Measurements from ENCODE around the gene ZNF845.
"Not testable (repeated sequence)": the region's sequence is repeated elsewhere in the genome, so short reads cannot be mapped to it uniquely, and the experiment has no call there.

ZNF845 gene

DNA sequence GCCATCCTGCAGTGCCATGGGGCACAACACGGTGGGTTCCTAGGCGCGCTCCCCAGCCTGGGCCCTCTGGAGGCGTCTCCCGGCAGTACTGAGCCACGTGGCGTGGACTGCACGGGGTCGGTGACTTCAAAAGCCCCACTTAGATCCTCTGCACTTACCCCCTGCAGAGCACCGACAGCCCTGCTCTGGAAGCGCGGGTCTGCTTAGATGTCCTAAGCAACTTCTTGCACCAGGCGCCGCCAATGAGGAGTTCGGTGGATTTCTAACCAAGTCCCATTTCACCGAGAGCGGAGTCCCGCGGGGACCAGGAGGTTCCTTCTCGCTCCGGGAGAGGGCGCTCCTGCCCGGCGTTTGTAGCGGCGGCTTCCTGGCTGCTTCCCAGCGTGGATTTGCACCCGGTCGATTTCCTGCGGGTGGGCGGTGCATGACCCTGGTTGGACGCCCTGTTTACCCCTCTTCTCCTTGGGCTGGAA, 25.2 kb upstream of the ZNF845 start:
- H3K4me3 ChIP-seq (replicated peaks; ENCODE audit: low read depth, low read length): no peak overlapping the region

DNA sequence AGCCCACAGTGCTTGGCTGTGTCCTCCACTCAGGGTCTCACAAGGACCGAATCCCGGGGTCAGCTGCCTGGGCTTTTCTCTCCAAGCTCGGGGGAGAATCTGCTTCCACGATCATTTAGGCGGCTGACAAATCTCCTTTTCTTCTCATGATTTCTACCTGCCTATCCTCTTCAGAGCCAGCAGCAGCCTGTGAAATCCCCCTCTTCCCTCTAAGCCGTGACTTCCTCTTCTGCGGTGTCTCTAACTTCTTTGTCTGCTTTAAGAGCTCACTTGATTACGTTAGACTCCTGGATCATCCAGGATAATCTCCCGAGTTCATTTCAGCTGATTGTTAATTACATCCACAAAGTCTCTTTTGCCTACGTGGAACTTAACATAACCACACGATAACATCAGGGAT, 22.5 kb upstream of the ZNF845 start:
- H3K36me3 ChIP-seq (ENCODE audit: control insufficient read depth, insufficient read depth, low read length): no peaks in the 10 kb centered on the region
- no peak for DNase-seq (ENCODE audit: extremely low read depth, insufficient read length)
- no peaks in the 10 kb centered on the region for H3K27me3 ChIP-seq (replicated peaks; ENCODE audit: control insufficient read depth, insufficient read depth, low read length)
- TF ChIP-seq, protein P1, sequence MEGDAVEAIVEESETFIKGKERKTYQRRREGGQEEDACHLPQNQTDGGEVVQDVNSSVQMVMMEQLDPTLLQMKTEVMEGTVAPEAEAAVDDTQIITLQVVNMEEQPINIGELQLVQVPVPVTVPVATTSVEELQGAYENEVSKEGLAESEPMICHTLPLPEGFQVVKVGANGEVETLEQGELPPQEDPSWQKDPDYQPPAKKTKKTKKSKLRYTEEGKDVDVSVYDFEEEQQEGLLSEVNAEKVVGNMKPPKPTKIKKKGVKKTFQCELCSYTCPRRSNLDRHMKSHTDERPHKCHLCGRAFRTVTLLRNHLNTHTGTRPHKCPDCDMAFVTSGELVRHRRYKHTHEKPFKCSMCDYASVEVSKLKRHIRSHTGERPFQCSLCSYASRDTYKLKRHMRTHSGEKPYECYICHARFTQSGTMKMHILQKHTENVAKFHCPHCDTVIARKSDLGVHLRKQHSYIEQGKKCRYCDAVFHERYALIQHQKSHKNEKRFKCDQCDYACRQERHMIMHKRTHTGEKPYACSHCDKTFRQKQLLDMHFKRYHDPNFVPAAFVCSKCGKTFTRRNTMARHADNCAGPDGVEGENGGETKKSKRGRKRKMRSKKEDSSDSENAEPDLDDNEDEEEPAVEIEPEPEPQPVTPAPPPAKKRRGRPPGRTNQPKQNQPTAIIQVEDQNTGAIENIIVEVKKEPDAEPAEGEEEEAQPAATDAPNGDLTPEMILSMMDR (IDR thresholded peaks at IDR 0.05; ENCODE audit: insufficient read depth, low read length, poor library complexity, severe bottlenecking): no peak
- H3K4me3 ChIP-seq (replicated peaks; ENCODE audit: low read depth, low read length): no peak overlapping the region

More for the DNA sequence above, 25.2 kb upstream of the ZNF845 start:
- Histone ChIP-seq H3K27me3 (replicated peaks; ENCODE audit: control insufficient read depth, insufficient read depth, low read length) (no peaks in the 10 kb centered on the region), H3K36me3 (ENCODE audit: control insufficient read depth, insufficient read depth, low read length) (no peaks in the 10 kb centered on the region)
- TF ChIP-seq, protein P1 (IDR thresholded peaks at IDR 0.05; ENCODE audit: insufficient read depth, low read length, poor library complexity, severe bottlenecking): no peak
- no peak for DNase-seq (ENCODE audit: extremely low read depth, insufficient read length)

DNA sequence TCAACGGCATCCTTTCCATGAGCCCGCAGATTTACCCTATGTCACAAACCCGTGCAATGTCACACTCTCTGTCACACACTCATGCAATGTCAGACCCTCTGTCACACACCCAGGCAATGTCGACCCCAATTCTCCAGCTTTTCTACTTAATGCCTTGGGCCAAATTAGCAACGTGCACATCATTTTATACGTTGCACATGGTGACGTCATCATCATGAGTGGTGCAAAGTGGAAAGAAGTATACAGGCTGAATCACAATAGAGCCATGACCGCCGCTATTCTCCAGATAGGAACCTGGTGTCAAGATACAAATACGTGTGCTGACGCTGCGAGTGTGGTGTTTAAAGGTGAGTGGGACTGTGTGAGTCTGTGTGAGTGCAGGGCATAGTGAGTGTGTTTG, 21.7 kb upstream of the ZNF845 start:
- DNase-seq (ENCODE audit: extremely low read depth, insufficient read length): no peak
- TF ChIP-seq, protein P1 (IDR thresholded peaks at IDR 0.05; ENCODE audit: insufficient read depth, low read length, poor library complexity, severe bottlenecking): no peak
- Histone ChIP-seq H3K4me3 (replicated peaks; ENCODE audit: low read depth, low read length) (no peak overlapping the region), H3K36me3 (ENCODE audit: control insufficient read depth, insufficient read depth, low read length) (no peaks in the 10 kb centered on the region), H3K27me3 (replicated peaks; ENCODE audit: control insufficient read depth, insufficient read depth, low read length) (no peaks in the 10 kb centered on the region)

DNA sequence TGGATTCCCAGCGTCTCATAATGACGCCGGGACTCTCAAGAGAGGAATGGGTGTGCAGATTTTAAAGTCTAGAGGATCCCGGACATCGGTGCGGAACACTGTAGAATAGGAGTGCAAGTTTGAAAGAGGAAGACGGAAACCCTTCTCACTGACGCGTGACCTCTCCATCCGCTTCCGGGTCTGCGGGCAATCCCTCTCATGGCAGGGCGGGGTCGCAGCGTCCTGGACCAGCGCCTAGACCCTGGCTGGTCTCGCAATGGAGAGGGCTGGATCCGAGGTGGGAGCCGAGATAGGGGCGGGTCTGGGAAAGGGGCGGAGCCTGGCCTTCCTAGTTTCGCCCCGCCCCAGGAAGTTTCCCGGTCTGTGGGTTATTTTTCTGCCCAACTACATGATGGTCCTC, 4.6 kb upstream of the ZNF845 start:
- TF ChIP-seq, protein P1 (IDR thresholded peaks at IDR 0.05; ENCODE audit: insufficient read depth, low read length, poor library complexity, severe bottlenecking): no peak
- no peak overlapping the region for H3K4me3 ChIP-seq (replicated peaks; ENCODE audit: low read depth, low read length)
- H3K27me3 ChIP-seq (replicated peaks; ENCODE audit: control insufficient read depth, insufficient read depth, low read length): no peaks in the 10 kb centered on the region
- H3K36me3 ChIP-seq (ENCODE audit: control insufficient read depth, insufficient read depth, low read length): no peaks in the 10 kb centered on the region
- no peak for DNase-seq (ENCODE audit: extremely low read depth, insufficient read length)

DNA sequence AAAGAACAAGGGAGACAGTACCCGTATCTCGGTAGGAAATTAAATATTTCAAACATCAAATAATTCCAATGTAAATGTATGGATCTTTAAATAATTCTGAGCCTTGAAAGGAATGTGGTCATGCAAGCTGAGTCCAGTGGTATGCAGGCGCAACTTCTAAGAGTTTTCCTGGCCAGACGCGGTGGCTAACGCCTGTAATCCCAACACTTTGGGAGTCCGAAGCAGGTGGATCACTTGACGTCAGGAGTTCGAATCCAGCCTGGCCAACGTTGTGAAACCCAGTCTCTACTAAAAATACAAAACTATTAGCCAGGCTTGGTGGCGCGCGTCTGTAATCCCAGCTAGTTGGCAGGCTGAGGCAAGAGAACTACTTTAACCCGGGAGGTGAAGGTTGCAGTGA, 1.1 kb upstream of the ZNF845 start:
- TF ChIP-seq, protein P1 (IDR thresholded peaks at IDR 0.05; ENCODE audit: insufficient read depth, low read length, poor library complexity, severe bottlenecking): no peak
- H3K27me3 ChIP-seq (replicated peaks; ENCODE audit: control insufficient read depth, insufficient read depth, low read length): no peaks in the 10 kb centered on the region
- H3K36me3 ChIP-seq (ENCODE audit: control insufficient read depth, insufficient read depth, low read length): no peaks in the 10 kb centered on the region
- H3K4me3 ChIP-seq (replicated peaks; ENCODE audit: low read depth, low read length): no peak overlapping the region
- DNase-seq (ENCODE audit: extremely low read depth, insufficient read length): no peak

DNA sequence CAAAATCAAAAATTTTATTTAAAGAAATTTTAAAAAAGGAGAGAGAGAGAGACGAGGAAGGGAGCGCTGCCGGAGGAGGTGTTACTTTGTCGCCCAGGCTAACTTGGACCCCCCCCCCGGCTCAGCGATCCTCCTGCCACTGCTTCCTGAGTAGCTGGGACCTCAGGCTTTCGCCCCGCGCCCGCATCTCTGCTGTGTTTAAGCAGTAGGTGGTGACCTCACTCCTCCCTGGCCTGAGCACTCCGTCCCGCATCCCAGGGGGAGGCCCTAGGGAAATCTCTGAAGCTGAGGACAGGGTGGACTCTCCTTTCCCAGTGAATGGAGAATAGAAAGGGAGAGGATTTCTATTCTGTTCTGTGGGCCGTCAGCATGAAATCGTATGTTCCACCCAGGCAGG, 485 bp upstream of the ZNF845 start:
- no peak for DNase-seq (ENCODE audit: extremely low read depth, insufficient read length)
- TF ChIP-seq, protein P1 (IDR thresholded peaks at IDR 0.05; ENCODE audit: insufficient read depth, low read length, poor library complexity, severe bottlenecking): no peak
- Histone ChIP-seq H3K4me3 (replicated peaks; ENCODE audit: low read depth, low read length) (peak overlapping the region; percentile 91), H3K27me3 (replicated peaks; ENCODE audit: control insufficient read depth, insufficient read depth, low read length) (no peaks in the 10 kb centered on the region), H3K36me3 (ENCODE audit: control insufficient read depth, insufficient read depth, low read length) (no peaks in the 10 kb centered on the region)

DNA sequence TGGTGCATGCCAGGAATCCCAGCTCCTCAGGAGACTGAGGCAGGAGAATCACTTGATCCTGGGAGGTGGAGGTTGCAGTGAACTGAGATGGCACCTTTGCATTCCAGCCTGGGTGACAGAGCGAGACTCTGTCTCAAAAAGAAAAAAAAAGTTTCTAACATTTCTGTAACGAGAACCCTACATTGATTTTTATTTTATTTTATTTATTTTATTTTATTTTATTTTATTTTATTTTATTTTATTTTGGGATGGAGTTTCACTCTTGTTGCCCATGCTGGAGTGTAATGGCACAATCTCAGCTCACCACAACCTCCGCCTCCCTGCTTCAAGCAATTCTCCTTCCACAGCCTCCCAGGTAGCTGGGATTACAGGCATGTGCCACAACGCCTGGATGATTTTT, 10.9 kb downstream of the ZNF845 start:
- not testable (repeated sequence) for H3K4me3 ChIP-seq (replicated peaks; ENCODE audit: low read depth, low read length); H3K36me3 ChIP-seq (ENCODE audit: control insufficient read depth, insufficient read depth, low read length); DNase-seq (ENCODE audit: extremely low read depth, insufficient read length); H3K27me3 ChIP-seq (replicated peaks; ENCODE audit: control insufficient read depth, insufficient read depth, low read length)
